NCI-H524 treated with DMSO at 0.1 percent for 48 hours (cell line): ENCODE measurements around the gene DDX1.
"Not testable (repeated sequence)": the region's sequence is repeated elsewhere in the genome, so short reads cannot be mapped to it uniquely, and the experiment has no call there.

ENCODE experiments used
- DNase-seq: peaks from one replicate; lab custom pipeline; 2025; lab: John Stamatoyannopoulos, UW

The DDX1 gene

DNA sequence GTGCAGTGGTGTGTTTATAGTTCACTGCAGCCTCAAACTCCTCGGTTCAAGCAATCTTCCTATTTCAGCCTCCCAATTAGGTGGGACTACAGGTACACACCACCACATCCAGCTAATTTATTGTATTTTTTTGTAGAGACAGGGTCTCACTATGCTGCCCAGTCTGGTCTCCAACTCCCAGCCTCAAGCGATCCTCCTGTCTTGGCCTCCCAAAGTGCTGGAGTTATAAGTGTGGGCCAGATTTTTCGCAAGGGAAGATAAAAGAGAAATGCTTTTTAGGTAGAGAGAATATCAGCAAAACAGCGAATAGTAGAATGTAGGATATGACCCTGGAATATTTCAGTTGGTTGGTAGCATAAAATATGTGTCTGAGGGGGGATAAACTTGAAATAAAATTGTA is 4.3 kb downstream of the DDX1 start:
- no peak for DNase-seq

DNA sequence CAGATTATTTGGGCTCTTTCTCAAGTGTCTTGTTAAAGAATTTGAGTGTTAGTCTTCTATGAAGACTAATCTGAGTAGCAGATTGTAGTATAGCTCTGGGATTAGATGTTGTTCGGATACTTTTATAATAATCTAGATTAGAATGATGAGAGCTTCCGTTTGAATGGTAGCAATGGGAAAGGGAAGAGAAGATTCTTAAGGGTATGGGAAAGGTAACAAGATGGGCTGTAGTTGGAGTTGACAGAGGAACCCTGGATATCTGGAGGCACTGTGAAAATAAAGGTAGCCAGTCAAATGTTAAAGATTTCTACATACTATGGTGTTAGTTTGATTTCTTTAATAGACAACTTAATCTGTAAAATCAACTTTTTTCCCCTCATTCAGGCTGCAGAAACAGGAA is 4.7 kb downstream of the DDX1 start:
- DNase-seq, result no peak

DNA sequence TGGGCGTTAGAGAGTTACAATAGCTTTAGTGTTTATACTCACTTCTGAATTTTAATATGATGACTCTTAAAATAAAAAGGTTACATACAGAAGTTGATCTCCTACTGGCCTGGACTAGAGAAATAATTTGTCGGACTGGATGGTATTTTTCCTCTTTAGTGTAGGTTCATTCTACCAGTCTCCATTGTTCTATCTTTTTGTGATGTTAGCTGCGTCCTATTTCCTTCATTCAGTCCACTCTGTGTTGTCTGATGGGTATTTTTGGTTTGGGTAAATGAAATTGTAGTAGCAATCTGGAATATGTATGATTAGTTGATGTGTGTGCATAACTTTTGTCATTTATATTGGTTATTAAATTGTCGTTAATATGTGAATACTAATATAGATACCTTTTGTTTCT is 5.3 kb downstream of the DDX1 start:
- DNase-seq, result no peak

DNA sequence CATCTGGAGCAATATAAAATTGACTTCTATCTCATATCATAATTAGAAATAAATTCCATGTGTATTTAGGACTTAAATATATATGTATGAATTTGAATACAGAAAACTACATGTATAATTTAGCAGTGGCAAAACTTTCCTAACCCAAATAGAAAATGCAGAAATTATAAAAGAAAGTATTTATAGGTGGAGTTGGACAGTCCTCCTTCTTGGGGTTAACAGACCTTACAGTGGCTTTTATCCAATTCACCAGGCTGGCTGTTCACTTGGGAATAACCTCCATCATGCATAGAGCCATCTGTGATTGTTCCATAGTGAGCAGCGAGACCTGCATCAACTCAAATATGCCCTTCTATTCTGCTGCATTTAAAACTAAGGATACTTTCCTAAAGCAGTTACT is 8.3 kb downstream of the DDX1 start:
- DNase-seq, result no peak

DNA sequence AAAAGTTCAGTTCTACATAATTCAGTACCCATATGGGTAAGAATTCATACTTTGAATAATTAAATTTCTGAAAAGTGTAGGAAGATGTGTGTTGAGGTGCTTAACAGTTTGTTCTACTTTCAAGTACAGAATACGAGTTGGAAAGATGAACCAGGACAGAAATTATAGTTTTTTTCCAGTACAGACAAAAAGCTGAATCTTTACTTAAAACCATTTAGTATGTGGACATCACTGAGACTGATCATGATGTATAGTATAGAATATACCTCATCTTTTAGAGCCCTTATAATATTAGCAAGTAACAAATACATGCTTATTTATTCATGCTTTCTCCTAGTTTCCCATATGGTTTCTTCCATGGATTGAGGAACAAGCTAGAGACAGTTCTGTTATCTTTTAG is 10.0 kb downstream of the DDX1 start:
- no peak for DNase-seq

DNA sequence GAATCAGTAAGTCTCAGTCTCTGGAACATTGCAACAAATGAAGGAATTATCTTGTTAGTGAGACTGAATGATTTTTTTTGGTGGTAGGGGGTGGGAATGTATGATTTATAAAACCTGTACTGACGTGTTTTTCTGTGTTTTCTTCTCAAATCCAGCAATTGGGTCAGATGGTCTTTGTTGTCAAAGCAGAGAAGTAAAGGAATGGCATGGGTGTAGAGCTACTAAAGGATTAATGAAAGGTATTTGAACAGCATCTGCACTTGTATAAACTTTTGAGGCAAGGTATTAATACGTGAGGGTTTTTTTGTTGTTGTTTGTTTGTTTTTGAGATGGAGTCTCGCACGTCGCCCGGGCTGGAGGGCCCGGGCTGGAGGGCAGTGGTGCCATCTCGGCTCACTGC is 10.7 kb downstream of the DDX1 start:
- no peak for DNase-seq

DNA sequence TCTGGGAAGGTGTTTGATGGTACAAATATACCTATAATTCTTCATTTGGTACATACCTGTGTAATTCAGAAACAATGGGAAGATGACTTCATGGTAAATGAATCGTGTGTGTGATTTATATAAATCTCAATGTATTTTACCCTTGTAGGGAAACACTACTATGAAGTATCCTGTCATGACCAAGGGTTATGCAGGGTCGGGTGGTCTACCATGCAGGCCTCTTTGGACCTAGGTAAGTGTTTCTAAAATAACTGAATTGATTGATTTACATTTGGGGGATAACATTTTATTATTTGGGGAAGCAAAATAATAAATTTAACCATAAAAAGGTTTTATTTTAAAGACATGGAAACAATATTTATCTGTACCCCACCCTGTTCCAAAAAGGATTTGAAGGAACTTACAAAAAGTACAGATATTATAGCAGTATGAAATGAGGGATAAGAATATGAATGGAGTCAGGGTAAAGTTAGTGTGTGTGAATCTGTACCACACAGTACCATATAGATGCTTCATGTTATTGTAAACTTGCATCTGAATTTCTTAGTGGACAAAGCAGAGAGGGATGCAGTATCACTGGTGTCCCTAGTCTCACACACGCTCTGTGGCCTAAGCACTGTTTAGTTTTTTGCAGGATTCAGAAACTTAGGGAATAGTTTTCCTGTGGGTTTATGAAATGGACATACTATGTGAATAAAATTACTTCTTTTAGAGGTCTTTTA is 11.5 kb downstream of the DDX1 start:
- no peak for DNase-seq

DNA sequence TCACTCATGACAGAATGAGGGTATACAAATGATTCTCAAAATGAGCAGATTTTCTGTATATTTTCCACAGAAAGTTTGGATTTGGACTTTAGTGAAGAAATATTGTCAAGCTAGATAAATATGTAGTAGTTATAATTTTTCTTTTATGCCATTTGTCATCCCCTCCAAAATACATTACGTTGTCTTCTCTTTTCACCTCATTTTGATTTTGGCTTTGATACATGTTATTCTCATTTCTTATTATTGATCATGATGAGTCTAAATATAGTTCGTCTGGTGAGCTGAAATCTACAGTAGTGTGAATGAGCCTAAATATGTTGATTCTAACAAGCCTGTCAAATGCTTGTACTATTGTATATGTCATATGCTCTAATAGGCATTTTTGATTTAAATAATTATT is 12.3 kb downstream of the DDX1 start:
- no peak for DNase-seq

DNA sequence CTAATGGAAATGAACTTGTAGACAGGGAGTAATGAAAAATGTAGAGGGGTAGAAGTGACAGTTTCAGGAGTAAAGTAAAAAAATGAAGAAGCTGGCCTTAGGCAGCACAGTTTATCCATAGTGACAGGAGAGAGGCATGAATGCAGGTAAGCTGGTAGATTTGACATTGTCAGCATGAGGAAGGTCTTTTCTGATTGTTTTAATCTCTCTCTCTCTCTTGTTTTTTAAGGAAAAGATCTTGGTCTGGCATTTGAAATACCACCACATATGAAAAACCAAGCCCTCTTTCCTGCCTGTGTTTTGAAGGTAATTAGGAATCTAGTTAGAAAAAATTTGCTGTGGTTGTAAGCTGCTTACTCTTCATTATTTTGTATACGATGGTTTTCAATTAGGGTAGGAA is 14.1 kb downstream of the DDX1 start:
- no peak for DNase-seq

DNA sequence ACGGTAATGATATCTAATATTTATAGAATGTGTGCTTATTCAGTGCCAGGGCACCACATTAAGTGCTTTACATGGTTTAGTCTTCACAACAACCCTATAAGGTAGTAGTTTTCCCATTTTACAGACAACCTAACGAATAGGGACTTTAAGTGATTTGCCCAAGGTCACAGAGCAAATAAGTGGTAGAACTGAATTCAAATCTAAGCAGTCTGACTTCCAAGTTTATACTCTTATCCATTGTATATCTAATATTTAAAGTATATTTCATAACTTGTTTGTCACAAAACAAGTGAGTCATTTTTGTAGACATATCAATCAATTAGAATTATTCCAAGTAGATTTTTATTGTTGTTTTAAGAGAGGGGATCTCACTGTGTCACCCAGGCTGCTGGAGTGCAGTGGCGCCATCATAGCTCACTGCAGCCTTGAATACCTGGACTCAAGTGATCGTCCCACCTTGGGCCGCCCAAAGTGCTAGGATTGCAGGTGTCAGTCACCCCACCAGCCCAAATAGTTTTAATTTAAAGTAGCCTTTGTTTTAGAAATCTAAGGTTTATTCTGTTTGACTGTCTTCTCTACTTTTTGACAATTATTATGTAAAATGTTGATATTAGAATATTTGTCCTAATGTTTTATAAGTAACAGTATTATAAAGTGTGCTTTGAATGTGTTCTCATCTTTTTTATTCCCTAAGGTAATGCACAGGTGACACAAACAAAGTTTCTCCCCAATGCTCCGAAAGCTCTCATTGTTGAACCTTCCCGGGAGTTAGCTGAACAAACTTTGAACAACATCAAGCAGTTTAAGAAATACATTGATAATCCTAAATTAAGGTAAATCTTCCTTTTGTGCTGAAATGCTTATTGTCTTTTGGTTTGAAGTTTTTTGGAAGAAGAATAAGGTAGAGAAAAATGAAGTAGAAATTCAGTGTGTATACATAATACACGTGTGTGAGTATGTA is 15.1 kb downstream of the DDX1 start:
- no peak for DNase-seq

DNA sequence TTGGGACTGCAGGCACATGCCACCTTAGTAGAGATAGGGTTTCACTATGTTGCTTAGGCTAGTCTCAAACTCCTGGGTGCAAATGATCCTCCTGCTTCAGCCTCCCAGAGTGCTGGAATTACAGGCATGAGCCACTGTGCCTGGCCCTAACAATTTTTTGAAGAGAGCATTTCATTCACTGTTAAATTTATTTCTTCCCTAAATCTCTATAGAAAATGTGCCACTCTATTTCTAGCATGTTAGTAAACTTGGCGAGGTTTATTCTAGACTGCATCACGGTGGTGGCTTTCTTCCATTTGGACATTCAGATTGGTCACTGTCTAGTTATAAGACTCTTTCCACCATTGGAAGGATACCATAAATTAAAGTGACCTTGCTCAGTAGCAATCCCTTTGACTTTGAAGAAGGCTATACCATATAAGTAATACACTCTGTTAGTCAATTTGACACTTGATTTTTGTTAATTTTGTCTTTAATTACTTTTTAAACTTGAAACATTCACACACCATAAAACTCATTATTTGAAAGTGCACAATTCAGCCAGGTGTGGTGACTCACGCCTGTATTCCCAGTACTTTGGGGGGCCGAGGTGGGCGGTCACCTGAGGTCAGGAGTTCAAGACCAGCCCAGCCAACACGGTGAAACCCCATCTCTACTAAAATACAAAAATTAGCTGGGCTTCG is 16.2 kb downstream of the DDX1 start:
- no peak for DNase-seq

DNA sequence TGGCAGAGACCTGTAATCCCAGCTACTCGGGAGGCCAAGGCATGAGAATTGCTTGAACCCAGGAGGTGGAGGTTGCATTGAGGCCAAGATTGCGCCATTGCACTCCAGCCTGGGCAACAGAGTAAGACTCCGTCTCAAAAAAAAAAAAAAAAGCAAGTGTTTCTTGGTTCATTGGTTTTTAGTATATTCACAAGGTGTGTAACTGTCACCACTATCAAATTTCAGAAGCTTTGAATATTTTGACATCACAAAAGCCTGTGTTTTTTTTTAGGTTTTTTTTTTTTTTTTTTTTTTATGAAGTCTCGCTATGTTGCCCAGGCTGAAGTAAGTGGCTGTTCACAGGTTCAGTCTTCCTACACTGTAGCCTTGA is 16.7 kb downstream of the DDX1 start:
- DNase-seq, result no peak

DNA sequence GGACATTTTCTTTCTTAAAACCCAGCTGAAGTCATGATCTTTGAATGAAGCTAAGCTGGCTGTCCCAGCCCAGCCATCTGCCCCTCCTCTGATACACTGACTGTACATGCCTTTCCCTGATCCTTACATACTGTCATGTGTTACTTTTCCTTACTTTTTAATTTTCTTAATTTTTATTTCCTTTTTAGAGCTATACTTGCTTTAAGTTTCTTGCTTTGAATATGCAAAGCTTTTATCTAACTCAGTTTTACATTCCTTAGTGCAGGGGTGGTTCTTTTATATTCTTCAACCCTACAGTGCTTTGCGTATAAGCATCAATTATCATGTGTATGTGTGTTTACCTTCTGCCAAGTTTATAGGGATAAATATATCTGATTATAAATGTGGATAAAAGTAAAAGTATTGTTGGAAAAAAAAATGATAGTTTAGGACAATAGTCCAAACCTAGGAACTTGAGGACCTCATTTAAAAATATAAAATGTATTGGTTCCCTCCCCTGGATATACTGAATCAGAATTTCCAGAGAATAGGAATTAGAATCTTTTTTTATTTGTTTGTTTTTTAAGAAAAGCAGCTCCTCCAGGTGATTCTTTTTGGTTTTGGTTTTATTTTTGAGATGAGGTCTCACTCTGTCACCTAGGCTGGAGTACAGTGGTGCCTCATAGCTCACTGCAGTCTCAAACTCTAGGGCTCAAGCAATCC is 17.8 kb downstream of the DDX1 start:
- DNase-seq, result no peak

DNA sequence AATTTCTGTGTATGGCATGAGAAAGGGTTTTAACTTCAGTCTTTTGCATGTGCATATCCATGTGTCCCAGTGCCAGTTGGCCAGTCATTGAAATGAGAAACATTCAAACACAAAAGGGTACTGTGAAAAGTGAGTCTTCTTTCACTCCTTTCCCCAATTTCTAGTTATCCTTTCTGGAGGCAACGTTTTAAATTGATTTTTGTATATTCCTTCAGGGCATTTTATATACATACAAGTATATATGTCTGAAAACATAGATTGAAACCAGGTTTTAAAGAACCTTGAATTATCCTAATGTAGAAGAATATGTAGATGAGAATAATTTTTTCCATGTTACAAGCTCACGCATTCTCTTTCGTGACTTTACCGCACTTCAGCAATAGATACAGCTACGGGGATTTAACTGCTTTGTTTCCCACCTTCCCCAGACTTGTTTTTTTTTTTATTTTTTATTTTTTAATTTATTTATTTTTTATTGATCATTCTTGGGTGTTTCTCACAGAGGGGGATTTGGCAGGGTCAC is 18.8 kb downstream of the DDX1 start:
- no peak for DNase-seq

DNA sequence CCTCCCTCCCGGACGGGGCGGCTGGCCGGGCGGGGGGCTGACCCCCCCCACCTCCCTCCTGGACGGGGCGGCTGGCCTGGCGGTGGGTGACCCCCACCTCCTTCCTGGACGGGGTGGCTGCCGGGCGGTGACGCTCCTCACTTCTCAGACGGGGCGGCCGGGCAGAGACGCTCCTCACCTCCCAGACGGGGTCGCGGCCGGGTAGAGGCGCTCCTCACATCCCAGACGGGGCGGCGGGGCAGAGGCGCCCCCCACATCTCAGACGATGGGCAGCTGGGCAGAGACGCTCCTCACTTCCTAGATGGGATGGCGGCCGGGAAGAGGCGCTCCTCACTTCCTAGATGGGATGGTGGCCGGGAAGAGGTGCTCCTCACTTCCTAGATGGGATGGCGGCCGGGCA is 20.4 kb downstream of the DDX1 start:
- DNase-seq, result not testable (repeated sequence)

DNA sequence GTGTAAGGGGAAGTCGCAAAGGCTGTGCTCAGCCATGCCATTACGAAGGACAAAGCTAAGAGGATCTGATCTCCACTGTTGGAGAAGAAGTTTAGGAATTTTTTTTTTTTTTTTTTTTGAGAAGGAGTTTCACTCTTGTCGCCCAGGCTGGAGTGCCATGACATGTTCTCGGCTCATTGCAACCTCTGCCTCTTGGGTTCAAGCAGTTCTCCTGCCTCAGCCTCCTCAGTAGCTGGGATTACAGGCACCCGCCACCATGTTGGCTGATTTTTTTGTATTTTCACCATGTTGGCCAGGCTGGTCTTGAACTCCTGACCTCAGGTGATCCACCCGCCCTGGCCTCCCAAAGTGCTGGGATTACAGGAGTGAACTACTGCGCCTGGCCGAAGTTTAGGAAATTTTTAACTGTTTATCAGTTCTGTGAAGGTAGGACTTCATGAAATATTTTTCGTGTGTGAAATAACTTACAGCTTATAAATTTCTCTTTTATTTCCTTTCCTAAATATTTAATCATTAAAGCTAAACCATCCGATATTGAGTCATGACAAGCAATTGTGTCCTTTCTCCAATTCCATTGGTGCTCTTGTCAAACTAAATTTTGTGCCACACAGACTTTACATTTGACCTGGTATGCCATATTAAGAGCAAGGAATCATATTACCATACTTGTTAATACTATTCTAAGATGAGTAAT is 22.2 kb downstream of the DDX1 start:
- DNase-seq, result no peak

DNA sequence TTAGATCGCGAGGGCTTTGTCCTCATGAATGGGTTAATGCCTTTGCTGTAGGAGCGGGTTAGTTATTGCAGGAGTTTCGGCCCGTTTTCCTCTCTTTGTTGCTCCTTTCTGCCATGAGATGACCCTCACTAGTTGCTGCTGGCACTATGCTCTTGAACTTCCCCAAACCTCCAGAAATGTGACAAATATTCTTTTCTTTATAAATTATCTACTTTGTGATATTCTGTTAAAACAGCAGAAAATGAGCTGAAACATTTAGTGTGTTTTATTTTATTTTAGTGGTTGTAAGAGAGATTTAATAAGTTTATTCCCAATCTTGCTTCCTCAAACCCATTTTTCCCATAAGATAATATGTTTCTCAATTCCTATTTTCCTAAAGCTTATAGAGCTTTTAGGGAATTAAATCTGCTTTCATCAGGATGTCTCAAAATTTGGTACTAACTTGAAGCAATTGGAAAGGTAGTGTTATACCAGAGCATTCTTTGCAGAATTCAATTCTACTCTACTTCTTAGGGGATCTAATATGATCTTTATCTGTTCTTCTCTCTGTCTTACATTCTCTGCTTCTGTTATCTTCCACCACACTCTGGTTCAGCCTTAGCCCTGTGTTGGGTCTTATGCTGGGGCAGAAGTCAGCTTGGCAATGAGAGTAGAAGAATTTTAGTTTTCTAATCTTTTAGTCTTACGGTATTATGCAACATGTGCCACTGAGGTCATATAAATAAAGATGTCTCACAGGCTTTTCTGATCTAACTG is 23.1 kb downstream of the DDX1 start:
- no peak for DNase-seq

DNA sequence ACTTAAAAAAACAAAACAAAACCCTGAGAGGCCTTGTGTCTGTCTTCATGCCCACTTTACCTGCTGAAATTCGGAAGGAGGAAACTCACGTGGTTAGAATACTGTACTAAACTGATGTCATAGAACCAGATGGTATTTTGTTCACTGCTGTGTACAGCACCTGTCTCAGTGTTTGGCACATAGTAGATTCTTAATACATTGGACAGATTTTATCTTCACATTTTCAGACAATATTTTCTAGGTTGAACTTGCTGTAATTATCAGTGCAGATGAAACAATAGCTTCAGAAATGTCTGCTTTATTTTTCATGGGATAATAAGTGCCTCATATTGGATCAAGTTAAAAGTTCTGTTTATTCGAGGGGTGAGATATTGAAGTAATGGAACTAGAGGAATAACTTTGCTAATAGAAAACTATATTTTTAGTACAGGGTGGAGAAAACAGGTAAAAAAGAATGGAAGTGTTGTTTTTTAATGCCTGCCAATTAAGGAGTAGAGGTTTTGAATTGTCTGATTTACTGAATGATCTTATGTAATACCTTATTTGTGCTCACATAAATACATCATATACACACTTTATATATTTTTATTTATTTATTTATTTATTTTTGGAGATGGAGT is 23.7 kb downstream of the DDX1 start:
- DNase-seq, result no peak

DNA sequence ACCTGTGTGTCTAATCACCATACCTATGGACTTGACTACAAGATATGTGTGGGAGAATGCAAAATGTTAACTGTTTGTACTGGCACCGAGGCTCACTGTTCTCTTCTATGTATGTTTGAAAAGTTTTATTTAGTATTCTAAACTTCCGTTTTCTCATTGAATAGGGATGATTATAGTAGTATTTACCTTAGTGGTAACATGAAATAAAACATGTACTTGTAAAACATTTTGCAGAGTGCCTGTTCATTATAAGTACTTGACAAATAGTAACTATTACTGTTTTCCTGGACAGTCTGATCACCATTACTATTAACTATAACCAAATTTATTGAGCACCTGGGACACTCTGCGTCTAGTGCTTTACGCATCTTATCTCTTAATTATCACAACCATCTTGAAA is 24.8 kb downstream of the DDX1 start:
- DNase-seq, result no peak
